Left renal cortex interstitium (tissue), 4 donors: ENCODE measurements around the gene ZBTB32. TPM values are rescaled to one million over a fixed set of nuclear protein-coding genes. Genes with fewer than 3 reads are reported as not detected.

Source experiments
- DNase-seq, 4 donors: peaks; one replicate each; pipeline ENCODE4 v3.0.0-alpha.2; 2013; ENCODE audit warnings: low read depth in 4 of 4, low spot score in 2 of 4, missing footprints in 1 of 4
- polyA plus RNA-seq, 4 donors: library from polyadenylated mRNA; unstranded; fragments of 120-200 nt; gene quantifications; one replicate each; pipeline ENCODE4 v1.2.1, GENCODE V29; 2013; ENCODE audit not compliant: insufficient read length in 4 of 4

The ZBTB32 gene
- polyA plus RNA-seq, 4 donors: 0.17 to 0.91 (median 0.44) TPM

GRCh38 chr19:35693835-35694599 is 10.3 kb upstream of the ZBTB32 start:
- peak in 3 of 4 donors; percentile 64 to 79 (median 65) for DNase-seq

- no peak for DNase-seq
Measured at GRCh38 chr19:35695895-35696422, 8.4 kb upstream of the ZBTB32 start.

GRCh38 chr19:35696835-35697234 is 7.5 kb upstream of the ZBTB32 start:
- no peak for DNase-seq

GRCh38 chr19:35702223-35703012 is 1.9 kb upstream of the ZBTB32 start:
- DNase-seq: peak; percentile 85 to 96 (median 88)

GRCh38 chr19:35703343-35703742 is 1.0 kb upstream of the ZBTB32 start:
- no peak for DNase-seq

GRCh38 chr19:35708391-35708790 is 4.0 kb downstream of the ZBTB32 start:
- DNase-seq: no peak

- DNase-seq: no peak
Measured at GRCh38 chr19:35710784-35711723, 6.7 kb downstream of the ZBTB32 start.

- no peak for DNase-seq
Measured at GRCh38 chr19:35712567-35713505, 8.5 kb downstream of the ZBTB32 start.

GRCh38 chr19:35713506-35713850 is 9.1 kb downstream of the ZBTB32 start:
- DNase-seq: no peak

- no peak for DNase-seq
Measured at GRCh38 chr19:35713904-35714495, 9.6 kb downstream of the ZBTB32 start.

- DNase-seq: no peak
Measured at GRCh38 chr19:35714601-35715354, 10.4 kb downstream of the ZBTB32 start.

- no peak for DNase-seq
Measured at GRCh38 chr19:35715355-35715809, 11.0 kb downstream of the ZBTB32 start.

- DNase-seq: no peak
Measured at GRCh38 chr19:35715981-35716800, 11.8 kb downstream of the ZBTB32 start.

GRCh38 chr19:35716801-35717664 is 12.7 kb downstream of the ZBTB32 start:
- DNase-seq: peak; percentile 55 to 93 (median 74)

- DNase-seq: peak in 2 of 4 donors; percentile 79 to 91
Measured at GRCh38 chr19:35717665-35718344, 13.4 kb downstream of the ZBTB32 start, which contains the start of gene KMT2B. TSS of gene KMT2B (plus strand) at chr19:35718003. CDS start at chr19:35718019, 16 bp downstream.
